ENCODE measurements around the gene VTI1A.

DNA sequence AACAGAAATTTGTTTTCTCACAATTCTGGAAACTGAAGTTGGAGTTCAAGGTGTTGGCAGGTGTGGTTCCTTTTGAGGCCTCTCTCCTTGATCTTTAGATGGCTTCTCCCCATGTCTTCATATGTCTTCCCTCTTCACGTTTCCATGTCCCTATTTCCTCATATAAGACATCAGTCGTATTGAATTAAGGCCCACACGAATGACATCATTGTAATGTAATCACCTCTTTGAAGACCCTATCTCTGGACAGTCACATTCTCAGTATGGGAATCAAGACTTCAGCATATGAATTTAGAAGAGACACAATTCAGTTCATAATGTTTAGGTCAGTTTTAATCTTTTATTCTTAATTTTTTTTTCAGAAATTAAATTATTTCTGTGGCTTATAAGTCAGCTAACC, 19.8 kb downstream of the VTI1A start:
- TF ChIP-seq, protein P1, sequence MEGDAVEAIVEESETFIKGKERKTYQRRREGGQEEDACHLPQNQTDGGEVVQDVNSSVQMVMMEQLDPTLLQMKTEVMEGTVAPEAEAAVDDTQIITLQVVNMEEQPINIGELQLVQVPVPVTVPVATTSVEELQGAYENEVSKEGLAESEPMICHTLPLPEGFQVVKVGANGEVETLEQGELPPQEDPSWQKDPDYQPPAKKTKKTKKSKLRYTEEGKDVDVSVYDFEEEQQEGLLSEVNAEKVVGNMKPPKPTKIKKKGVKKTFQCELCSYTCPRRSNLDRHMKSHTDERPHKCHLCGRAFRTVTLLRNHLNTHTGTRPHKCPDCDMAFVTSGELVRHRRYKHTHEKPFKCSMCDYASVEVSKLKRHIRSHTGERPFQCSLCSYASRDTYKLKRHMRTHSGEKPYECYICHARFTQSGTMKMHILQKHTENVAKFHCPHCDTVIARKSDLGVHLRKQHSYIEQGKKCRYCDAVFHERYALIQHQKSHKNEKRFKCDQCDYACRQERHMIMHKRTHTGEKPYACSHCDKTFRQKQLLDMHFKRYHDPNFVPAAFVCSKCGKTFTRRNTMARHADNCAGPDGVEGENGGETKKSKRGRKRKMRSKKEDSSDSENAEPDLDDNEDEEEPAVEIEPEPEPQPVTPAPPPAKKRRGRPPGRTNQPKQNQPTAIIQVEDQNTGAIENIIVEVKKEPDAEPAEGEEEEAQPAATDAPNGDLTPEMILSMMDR (IDR thresholded peaks at IDR 0.05; ENCODE audit: low read depth, low read length, missing input control): no peak
- TF ChIP-seq GABPA (IDR thresholded peaks at IDR 0.05 in 1 of 2, conservative IDR thresholded peaks at IDR 0.05 in 1 of 2) (no peak), REST (IDR thresholded peaks at IDR 0.05) (no peak), FOXA2 (IDR thresholded peaks at IDR 0.05) (no peak), RAD21 (IDR thresholded peaks at IDR 0.05) (no peak), TAF1 (conservative IDR thresholded peaks at IDR 0.05) (no peak), SP1 (IDR thresholded peaks at IDR 0.05) (no peak)
- TF ChIP-seq, protein P2, sequence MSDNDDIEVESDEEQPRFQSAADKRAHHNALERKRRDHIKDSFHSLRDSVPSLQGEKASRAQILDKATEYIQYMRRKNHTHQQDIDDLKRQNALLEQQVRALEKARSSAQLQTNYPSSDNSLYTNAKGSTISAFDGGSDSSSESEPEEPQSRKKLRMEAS (IDR thresholded peaks at IDR 0.05): no peak
- TF ChIP-seq, protein P3, sequence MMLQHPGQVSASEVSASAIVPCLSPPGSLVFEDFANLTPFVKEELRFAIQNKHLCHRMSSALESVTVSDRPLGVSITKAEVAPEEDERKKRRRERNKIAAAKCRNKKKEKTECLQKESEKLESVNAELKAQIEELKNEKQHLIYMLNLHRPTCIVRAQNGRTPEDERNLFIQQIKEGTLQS (IDR thresholded peaks at IDR 0.05): no peak

Measured in liver (tissue), 3 donors.